ENCODE results near the gene RHOT2. TPM values are rescaled to one million over a fixed set of nuclear protein-coding genes. Genes with fewer than 3 reads are reported as not detected.
A peak's percentile ranks its signal among the peaks of the same experiment; 100 is the strongest.

RHOT2 gene
- total RNA-seq, 4 donors from 2014 or later = 68.6 to 188 (median 106) TPM

GRCh38 chr16:652454-653305 lies 15.3 kb upstream of the RHOT2 start:
- H3K27ac ChIP-seq = no peak overlapping the region
- TF ChIP-seq CTCF (IDR thresholded peaks at IDR 0.05) (no peak), POLR2A (IDR thresholded peaks at IDR 0.05) (no peak), EP300 (IDR thresholded peaks at IDR 0.05) (no peak)
- no peak for DNase-seq (ENCODE audit: low spot score in 2 of 2)
- H3K4me1 ChIP-seq = peaks cover 0 to 21% (median 10%) of the 10 kb centered on the region in 4 donors
- H3K27me3 ChIP-seq = no peaks in the 10 kb centered on the region
- H3K4me3 ChIP-seq = no peak overlapping the region
- H3K9me3 ChIP-seq = no peaks in the 10 kb centered on the region
- H3K36me3 ChIP-seq = peaks cover 0 to 60% (median 0%) of the 10 kb centered on the region in 3 donors
- 73 to 80% methylated on average over 18 to 26 of the region's 28 CpGs for WGBS, 2 donors

- Histone ChIP-seq H3K27me3 (no peaks in the 10 kb centered on the region), H3K36me3 (peaks cover 0 to 74% (median 0%) of the 10 kb centered on the region in 3 donors), H3K4me3 (no peak overlapping the region), H3K9me3 (no peaks in the 10 kb centered on the region), H3K27ac (no peak overlapping the region), H3K4me1 (peaks cover 0 to 12% (median 7%) of the 10 kb centered on the region in 4 donors)
- 85 to 88% methylated on average over 12 of the region's 12 CpGs for WGBS, 2 donors
- no peak for DNase-seq (ENCODE audit: low spot score in 2 of 2)
- TF ChIP-seq CTCF (IDR thresholded peaks at IDR 0.05) = no peak
- TF ChIP-seq POLR2A (IDR thresholded peaks at IDR 0.05) = no peak
- TF ChIP-seq EP300 (IDR thresholded peaks at IDR 0.05) = no peak
Measured at GRCh38 chr16:654034-654433, 13.9 kb upstream of the RHOT2 start.

GRCh38 chr16:657487-657886 lies 10.4 kb upstream of the RHOT2 start:
- no peak overlapping the region for H3K4me3 ChIP-seq
- peaks cover 0 to 71% (median 0%) of the 10 kb centered on the region in 3 donors for H3K36me3 ChIP-seq
- no peaks in the 10 kb centered on the region for H3K27me3 ChIP-seq
- TF ChIP-seq POLR2A (IDR thresholded peaks at IDR 0.05) (no peak), EP300 (IDR thresholded peaks at IDR 0.05) (no peak)
- H3K9me3 ChIP-seq = no peaks in the 10 kb centered on the region
- H3K4me1 ChIP-seq = peaks cover 0 to 16% (median 14%) of the 10 kb centered on the region in 4 donors
- DNase-seq (ENCODE audit: low spot score in 2 of 2) = no peak
- WGBS, 2 donors = 94 to 95% methylated on average over 9 to 15 of the region's 22 CpGs
- no peak overlapping the region for H3K27ac ChIP-seq

- Histone ChIP-seq H3K9me3 (no peaks in the 10 kb centered on the region), H3K4me1 (peaks cover 0 to 16% (median 14%) of the 10 kb centered on the region in 4 donors), H3K27ac (no peak overlapping the region), H3K4me3 (no peak overlapping the region), H3K36me3 (peaks cover 0 to 57% (median 0%) of the 10 kb centered on the region in 3 donors), H3K27me3 (no peaks in the 10 kb centered on the region)
- TF ChIP-seq POLR2A (IDR thresholded peaks at IDR 0.05) (no peak), EP300 (IDR thresholded peaks at IDR 0.05) (no peak), CTCF (IDR thresholded peaks at IDR 0.05) (no peak)
- DNase-seq (ENCODE audit: low spot score in 2 of 2) = no peak
- 90 to 91% methylated on average over 27 to 29 of the region's 35 CpGs for WGBS, 2 donors
Measured at GRCh38 chr16:658679-659571, 9.0 kb upstream of the RHOT2 start.

- no peak for TF ChIP-seq CTCF (IDR thresholded peaks at IDR 0.05)
- DNase-seq (ENCODE audit: low spot score in 2 of 2) = no peak
- WGBS, 2 donors = 69 to 86% methylated on average over 16 of the region's 20 CpGs
- H3K4me1 ChIP-seq = peaks cover 0 to 16% (median 14%) of the 10 kb centered on the region in 4 donors
- peaks cover 0 to 51% (median 0%) of the 10 kb centered on the region in 3 donors for H3K36me3 ChIP-seq
- H3K27ac ChIP-seq = peak overlapping the region in 2 of 4 donors; percentile 86 to 90
- no peaks in the 10 kb centered on the region for H3K9me3 ChIP-seq
- no peaks in the 10 kb centered on the region for H3K27me3 ChIP-seq
- no peak overlapping the region for H3K4me3 ChIP-seq
Measured at GRCh38 chr16:659618-660017, 8.3 kb upstream of the RHOT2 start.
